Ishikawa (cell line): ENCODE data around the gene EMSY.
A peak's percentile ranks its signal among the peaks of the same experiment; 100 is the strongest.

Experiments
- CEBPB ChIP-seq: IDR thresholded peaks from 2 replicates; pipeline ENCODE4 v1.6.1; 2012
- CREB1 ChIP-seq: IDR thresholded peaks from 2 replicates; pipeline ENCODE4 v1.6.1; 2012; ENCODE audit warnings: low read depth
- EGR1 ChIP-seq: IDR thresholded peaks from 2 replicates; pipeline ENCODE4 v1.6.1; 2012
- EP300 ChIP-seq: IDR thresholded peaks from 2 replicates; pipeline ENCODE4 v1.6.1; 2012; ENCODE audit warnings: borderline replicate concordance
- FOXM1 ChIP-seq: IDR thresholded peaks from 2 replicates; pipeline ENCODE4 v1.6.1; 2012; ENCODE audit warnings: low read depth, borderline replicate concordance
- MAX ChIP-seq: IDR thresholded peaks from 2 replicates; pipeline ENCODE4 v1.6.1; 2012
- RAD21 ChIP-seq: IDR thresholded peaks from 2 replicates; pipeline ENCODE4 v1.6.1; 2012; ENCODE audit warnings: low read depth
- REST ChIP-seq: IDR thresholded peaks from 2 replicates; pipeline ENCODE4 v1.6.1; 2012; ENCODE audit warnings: low read depth, mild to moderate bottlenecking
- TAF1 ChIP-seq: IDR thresholded peaks from 2 replicates; pipeline ENCODE4 v1.6.1; 2012; ENCODE audit warnings: low read depth, mild to moderate bottlenecking
- TCF12 ChIP-seq: IDR thresholded peaks from 2 replicates; pipeline ENCODE4 v1.6.1; 2012; ENCODE audit warnings: low read depth
- TEAD4 ChIP-seq: IDR thresholded peaks from 2 replicates; pipeline ENCODE4 v1.6.1; 2012
- USF1 ChIP-seq: IDR thresholded peaks from 2 replicates; pipeline ENCODE4 v1.6.1; 2012
- YY1 ChIP-seq: IDR thresholded peaks from 2 replicates; pipeline ENCODE4 v1.6.1; 2012; ENCODE audit warnings: low read depth
- ZBTB7A ChIP-seq: IDR thresholded peaks from 2 replicates; pipeline ENCODE4 v1.6.1; 2012; ENCODE audit warnings: low read depth

- TF ChIP-seq RAD21 (peak; percentile 75), USF1 (no peak), CREB1 (no peak), ZBTB7A (no peak), REST (no peak), TCF12 (no peak), TAF1 (no peak), TEAD4 (no peak), YY1 (no peak), FOXM1 (no peak), EGR1 (no peak), MAX (peak; percentile 26; the same call in 1 of the 2 replicates), EP300 (no peak), CEBPB (no peak)
Measured at GRCh38 chr11:76598426-76598839, 153.6 kb downstream of the EMSY start.
